PC-3 (cell line): Measurements from ENCODE around the gene CTSF. TPM values are rescaled to one million over a fixed set of nuclear protein-coding genes. Genes with fewer than 3 reads are reported as not detected.
"Not testable (repeated sequence)": the region's sequence is repeated elsewhere in the genome, so short reads cannot be mapped to it uniquely, and the experiment has no call there.

Experiments
- ATAC-seq: fragments of 200-7000 bp; cut with Tn5 transposase; 2 replicates; pipeline ENCODE4 v1.9.1; 2020; ENCODE audit warnings: mild to moderate bottlenecking, moderate library complexity
- BruUV-seq: library from RNA; stranded (reverse); fragments of 400-500 nt; replicated peaks from 2 replicates; lab custom pipeline; 2021; lab: Mats Ljungman, UMichigan
- CTCF ChIA-PET: fragments of 300-600 bp; sonication (Branson Sonifier 250); formaldehyde crosslinking; loops from one replicate; lab custom pipeline; 2022; ENCODE audit warnings: antibody characterized with exemption; lab: Charles Lee
- POLR2A ChIA-PET: fragments of 300-600 bp; sonication (Branson Sonifier 250); formaldehyde crosslinking; loops from one replicate; lab custom pipeline; 2022; ENCODE audit warnings: antibody characterized with exemption; ENCODE audit not compliant: unreplicated experiment; lab: Charles Lee
- DNase-seq: peaks from one replicate; pipeline ENCODE4 v3.0.0-alpha.2; 2015
- H2AFZ ChIP-seq: fragments of 300-600 bp; sonication (generic); 2 replicates; pipeline ENCODE4 v1.6.0; 2016; ENCODE audit warnings: antibody characterized with exemption, low read length
- H3F3A ChIP-seq: fragments of 300-600 bp; sonication (generic); one replicate; pipeline ENCODE4 v1.6.0; 2017; ENCODE audit warnings: antibody characterized with exemption, low read length, control low read depth, mild to moderate bottlenecking; ENCODE audit not compliant: unreplicated experiment
- H3K27ac ChIP-seq: fragments of 300-600 bp; sonication (generic); 2 replicates; pipeline ENCODE4 v1.5.1; 2016; ENCODE audit warnings: mild to moderate bottlenecking, low read length
- H3K27me3 ChIP-seq: fragments of 300-600 bp; sonication (generic); 2 replicates; pipeline ENCODE4 v1.6.1; 2016; ENCODE audit warnings: low read length, mixed read lengths
- H3K36me3 ChIP-seq: fragments of 300-600 bp; sonication (generic); 2 replicates; pipeline ENCODE4 v1.6.1; 2016; ENCODE audit warnings: low read depth, mixed run types, low read length, mixed read lengths
- H3K4me1 ChIP-seq: fragments of 300-600 bp; sonication (generic); 2 replicates; pipeline ENCODE4 v1.5.1; 2016; ENCODE audit warnings: low read length; ENCODE audit not compliant: insufficient read depth
- H3K4me2 ChIP-seq: fragments of 300-600 bp; sonication (generic); 2 replicates; pipeline ENCODE4 v1.6.0; 2016; ENCODE audit warnings: low read length
- H3K4me3 ChIP-seq: fragments of 300-600 bp; sonication (generic); 2 replicates; pipeline ENCODE4 v1.5.1; 2016; ENCODE audit warnings: mild to moderate bottlenecking, low read length, mixed read lengths
- H3K79me2 ChIP-seq: fragments of 300-600 bp; sonication (generic); 2 replicates; pipeline ENCODE4 v1.6.1; 2017; ENCODE audit warnings: low read length, mixed read lengths
- H3K9ac ChIP-seq: fragments of 300-600 bp; sonication (generic); 2 replicates; pipeline ENCODE4 v1.6.0; 2016; ENCODE audit warnings: mild to moderate bottlenecking, low read length
- H3K9me2 ChIP-seq: fragments of 300-600 bp; sonication (generic); replicated peaks from 2 replicates; pipeline ENCODE4 v1.6.1; 2016; ENCODE audit warnings: mixed run types, low read length, mixed read lengths
- H3K9me3 ChIP-seq: fragments of 300-600 bp; sonication (generic); 2 replicates; pipeline ENCODE4 v1.6.1; 2016; ENCODE audit warnings: low read length, mixed read lengths
- H4K20me1 ChIP-seq: fragments of 300-600 bp; sonication (generic); 2 replicates; pipeline ENCODE4 v1.6.1; 2016; ENCODE audit warnings: low read length, mixed read lengths
- EZH2 ChIP-seq: fragments of 300-600 bp; sonication (generic); IDR thresholded peaks from one replicate; pipeline ENCODE4 v1.6.1; 2017; ENCODE audit warnings: antibody characterized with exemption, mild to moderate bottlenecking, low read length; ENCODE audit not compliant: unreplicated experiment
- EZH2phosphoT487 ChIP-seq: fragments of 300-600 bp; sonication (generic); IDR thresholded peaks from 2 replicates; pipeline ENCODE4 v1.6.1; 2018; ENCODE audit warnings: mild to moderate bottlenecking, antibody characterized with exemption, low read length, borderline replicate concordance
- intact Hi-C: fragments of 100-400 bp; cut with micrococcal nuclease; formaldehyde crosslinking; loops from 2 replicates; pipeline ENCODE4 v1.9.0; 2023
- total RNA-seq: library from RNA; depleted of rRNA; stranded (reverse); fragments of >200 nt; gene quantifications from 2 replicates; pipeline ENCODE4 v1.2.3, GENCODE V29; 2014
- TF ChIP-seq, protein P1 (sequence below): fragments of 300-600 bp; sonication (generic); conservative IDR thresholded peaks from 2 replicates; pipeline ENCODE4 v1.5.1; 2017; ENCODE audit warnings: antibody characterized with exemption, low read depth, mild to moderate bottlenecking, low read length

CTSF gene
- total RNA-seq, 1 experiment from 2014 or later: 9.4 TPM

DNA sequence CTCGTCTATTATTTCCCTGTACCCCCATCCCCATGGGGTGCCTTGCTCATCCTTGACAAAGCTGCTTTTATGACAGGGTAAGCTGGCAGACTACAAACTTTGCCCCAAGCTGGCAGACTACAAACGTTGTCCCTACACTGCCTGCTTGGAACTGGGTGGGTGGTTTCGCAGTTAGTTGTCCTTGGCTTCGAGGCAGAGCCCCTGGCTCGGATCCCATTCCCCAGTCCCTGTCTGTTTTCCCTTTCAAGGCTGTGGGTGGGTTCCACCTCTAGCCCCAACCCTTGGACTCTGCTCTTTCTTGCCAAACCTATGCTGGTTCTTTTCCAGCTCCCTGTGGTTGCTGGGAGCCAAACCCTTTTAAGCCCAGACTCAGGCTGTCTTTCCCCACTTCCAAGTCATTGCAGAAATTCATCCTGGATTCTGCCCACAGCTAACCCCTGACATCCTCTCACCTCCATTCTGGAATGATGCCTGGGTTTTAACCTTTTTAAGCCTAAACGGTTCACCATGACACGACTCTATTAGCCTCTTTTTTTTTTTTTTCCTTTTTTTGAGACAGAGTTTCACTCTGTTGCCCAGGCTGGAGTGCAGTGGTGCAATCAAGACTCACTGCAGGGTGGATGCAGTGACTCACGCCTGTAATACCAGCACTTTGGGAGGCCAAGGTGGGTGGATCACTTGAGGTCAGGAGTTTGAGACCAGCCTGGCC, 38.9 kb upstream of the CTSF start:
- Histone ChIP-seq H3K27me3 (no peaks in the 10 kb centered on the region), H3K9ac (no peak overlapping the region), H3K4me2 (no peak overlapping the region), H3F3A (no peaks in the 10 kb centered on the region), H3K79me2 (no peaks in the 10 kb centered on the region), H3K4me1 (peaks cover 3% of the 10 kb centered on the region), H3K4me3 (no peak overlapping the region), H3K9me2 (no peaks in the 10 kb centered on the region), H3K36me3 (no peaks in the 10 kb centered on the region), H3K27ac (no peak overlapping the region), H4K20me1 (no peaks in the 10 kb centered on the region), H2AFZ (no peak overlapping the region), H3K9me3 (no peaks in the 10 kb centered on the region)
- ChIA-PET CTCF (no interaction called here), POLR2A (no interaction called here)
- no TSS peak for BruUV-seq
- TF ChIP-seq EZH2phosphoT487: no peak
- TF ChIP-seq EZH2: no peak
- TF ChIP-seq, protein P1, sequence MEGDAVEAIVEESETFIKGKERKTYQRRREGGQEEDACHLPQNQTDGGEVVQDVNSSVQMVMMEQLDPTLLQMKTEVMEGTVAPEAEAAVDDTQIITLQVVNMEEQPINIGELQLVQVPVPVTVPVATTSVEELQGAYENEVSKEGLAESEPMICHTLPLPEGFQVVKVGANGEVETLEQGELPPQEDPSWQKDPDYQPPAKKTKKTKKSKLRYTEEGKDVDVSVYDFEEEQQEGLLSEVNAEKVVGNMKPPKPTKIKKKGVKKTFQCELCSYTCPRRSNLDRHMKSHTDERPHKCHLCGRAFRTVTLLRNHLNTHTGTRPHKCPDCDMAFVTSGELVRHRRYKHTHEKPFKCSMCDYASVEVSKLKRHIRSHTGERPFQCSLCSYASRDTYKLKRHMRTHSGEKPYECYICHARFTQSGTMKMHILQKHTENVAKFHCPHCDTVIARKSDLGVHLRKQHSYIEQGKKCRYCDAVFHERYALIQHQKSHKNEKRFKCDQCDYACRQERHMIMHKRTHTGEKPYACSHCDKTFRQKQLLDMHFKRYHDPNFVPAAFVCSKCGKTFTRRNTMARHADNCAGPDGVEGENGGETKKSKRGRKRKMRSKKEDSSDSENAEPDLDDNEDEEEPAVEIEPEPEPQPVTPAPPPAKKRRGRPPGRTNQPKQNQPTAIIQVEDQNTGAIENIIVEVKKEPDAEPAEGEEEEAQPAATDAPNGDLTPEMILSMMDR: no peak
- DNase-seq: no peak
- intact Hi-C loops: no loop called here
- no peak for ATAC-seq

- H3K9me3 ChIP-seq, H3K9me2 ChIP-seq, POLR2A ChIA-PET, ATAC-seq, CTCF ChIA-PET, H3K4me3 ChIP-seq, H4K20me1 ChIP-seq, H3K4me1 ChIP-seq, intact Hi-C loops, H3F3A ChIP-seq, BruUV-seq, H3K4me2 ChIP-seq, H3K27ac ChIP-seq, H3K36me3 ChIP-seq, H2AFZ ChIP-seq, DNase-seq, H3K27me3 ChIP-seq, H3K79me2 ChIP-seq, H3K9ac ChIP-seq: not testable (repeated sequence)
These were observed 38.2 kb upstream of the CTSF start for GRCh38 chr11:66606608-66607007.

- intact Hi-C loops: no loop called here
- POLR2A ChIA-PET: no interaction called here
- DNase-seq: no peak
These were observed 35.7 kb upstream of the CTSF start for GRCh38 chr11:66604155-66604554.

More at GRCh38 chr11:66604155-66604554, 35.7 kb upstream of the CTSF start:
- ATAC-seq: no peak
- H3K27ac ChIP-seq: no peak overlapping the region
- TF ChIP-seq, protein P1: no peak
- TF ChIP-seq EZH2 (no peak), EZH2phosphoT487 (no peak)
- H3K9me3 ChIP-seq: no peaks in the 10 kb centered on the region
- no peak overlapping the region for H3K4me3 ChIP-seq
- H3F3A ChIP-seq: no peaks in the 10 kb centered on the region
- no peaks in the 10 kb centered on the region for H3K27me3 ChIP-seq
- H3K9me2 ChIP-seq: no peaks in the 10 kb centered on the region
- H3K79me2 ChIP-seq: no peaks in the 10 kb centered on the region
- CTCF ChIA-PET: no interaction called here
- no TSS peak for BruUV-seq
- no peak overlapping the region for H3K4me2 ChIP-seq
- no peak overlapping the region for H2AFZ ChIP-seq
- H3K4me1 ChIP-seq: no peaks in the 10 kb centered on the region
- no peaks in the 10 kb centered on the region for H4K20me1 ChIP-seq
- no peak overlapping the region for H3K9ac ChIP-seq
- peaks cover 10% of the 10 kb centered on the region; the same call in 1 of the 2 replicates for H3K36me3 ChIP-seq
